ENCODE results near the gene ASS1.

The ASS1 gene

DNA sequence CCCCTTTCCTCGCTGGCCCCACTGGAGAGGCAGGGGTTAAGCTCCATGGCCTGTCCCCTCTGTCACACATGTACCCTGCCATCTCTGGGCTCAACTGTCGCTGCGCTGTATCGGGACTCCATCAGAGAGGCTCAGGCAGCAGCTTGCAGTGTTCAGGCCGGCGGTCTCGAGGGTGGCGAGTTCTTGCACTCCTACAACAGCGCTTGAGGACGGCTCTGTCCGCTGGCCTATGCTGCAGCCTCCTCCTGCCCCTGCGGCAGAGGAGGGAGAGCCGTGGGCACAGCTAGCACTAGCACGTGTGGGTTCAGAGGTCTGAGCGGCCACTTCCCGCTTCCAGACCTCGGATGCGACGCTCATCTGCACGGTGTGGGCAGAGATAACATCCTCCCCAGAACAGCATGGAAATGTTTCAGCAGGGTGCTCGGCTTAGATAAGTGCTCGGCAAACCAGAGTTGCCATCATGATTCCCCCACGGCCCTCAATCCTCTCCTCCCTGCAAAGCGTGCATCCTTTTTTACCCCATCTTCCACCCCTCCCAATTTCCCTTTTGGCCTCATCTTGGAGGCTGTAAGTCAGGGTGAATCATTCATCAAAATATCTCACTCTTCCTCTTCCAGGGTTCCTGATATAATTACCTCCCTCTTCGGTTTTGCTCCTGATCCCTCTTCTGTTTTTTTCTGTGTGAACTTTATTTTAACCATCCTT, 92.7 kb downstream of the ASS1 start:
- no peak for DNase-seq

- DNase-seq = no peak
Measured at GRCh38 chr9:130539420-130540223, 94.9 kb downstream of the ASS1 start.

DNA sequence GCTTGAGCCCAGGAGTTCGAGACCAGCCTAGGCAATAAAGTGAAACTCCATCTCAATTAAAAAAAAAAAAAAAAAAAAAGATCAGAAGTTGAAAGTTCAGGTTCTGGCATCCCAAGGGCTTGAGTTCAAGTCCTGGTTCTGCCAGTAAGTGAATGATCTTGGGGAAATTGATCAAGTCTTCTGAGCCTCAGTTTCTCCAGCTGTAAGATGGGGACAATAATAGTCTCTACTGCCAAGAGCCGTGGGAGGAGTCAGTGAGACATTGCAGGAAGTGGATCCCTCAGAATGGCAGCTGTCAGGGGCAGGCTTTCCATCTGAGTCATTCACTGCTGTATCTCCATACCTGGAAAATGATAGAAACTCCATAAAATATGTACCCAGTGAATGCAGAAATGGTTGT, 96.8 kb downstream of the ASS1 start:
- no peak for DNase-seq

- no peak for DNase-seq
Measured at GRCh38 chr9:130542038-130542437, 97.3 kb downstream of the ASS1 start.

DNA sequence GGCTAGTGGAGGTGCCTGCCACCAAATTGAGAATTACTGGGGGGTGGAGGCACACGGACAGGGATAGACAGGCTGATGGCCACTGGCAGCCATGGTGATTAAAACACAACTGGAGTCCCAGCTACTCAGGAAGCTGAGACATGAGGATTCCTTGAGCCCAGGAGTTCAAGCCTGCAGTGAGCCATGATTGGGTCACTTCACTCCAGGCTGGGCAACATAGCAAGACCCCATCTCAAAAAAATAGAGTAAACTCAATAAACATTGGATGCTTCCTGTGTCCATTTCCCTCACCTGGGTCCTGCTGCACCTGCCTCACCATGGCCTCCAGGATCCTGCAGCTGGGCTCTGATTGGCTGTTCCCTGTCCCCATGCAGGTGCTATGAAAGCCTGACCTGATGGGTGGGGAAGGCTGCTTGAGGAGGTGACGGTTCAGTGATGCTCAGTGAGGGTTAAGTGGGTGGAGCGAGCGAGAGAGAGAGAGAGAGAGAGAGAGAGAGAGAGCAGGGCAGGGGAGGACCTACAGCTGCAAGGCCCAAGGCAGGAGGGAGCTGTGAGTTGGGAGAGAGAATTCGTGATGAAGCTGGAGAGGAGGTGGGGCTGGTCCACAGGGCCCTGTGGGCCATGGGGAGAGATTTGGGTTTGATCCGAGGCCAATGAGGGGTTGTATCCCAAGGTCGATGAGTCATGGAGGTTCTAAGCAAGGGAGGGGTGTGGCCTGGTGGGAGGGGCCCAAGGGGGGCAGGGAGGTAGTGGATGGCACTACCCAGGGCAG, 97.9 kb downstream of the ASS1 start:
- no peak for DNase-seq

- DNase-seq = no peak
Measured at GRCh38 chr9:130543368-130543767, 98.6 kb downstream of the ASS1 start.

- DNase-seq = no peak
Measured at GRCh38 chr9:130543859-130544258, 99.1 kb downstream of the ASS1 start.

DNA sequence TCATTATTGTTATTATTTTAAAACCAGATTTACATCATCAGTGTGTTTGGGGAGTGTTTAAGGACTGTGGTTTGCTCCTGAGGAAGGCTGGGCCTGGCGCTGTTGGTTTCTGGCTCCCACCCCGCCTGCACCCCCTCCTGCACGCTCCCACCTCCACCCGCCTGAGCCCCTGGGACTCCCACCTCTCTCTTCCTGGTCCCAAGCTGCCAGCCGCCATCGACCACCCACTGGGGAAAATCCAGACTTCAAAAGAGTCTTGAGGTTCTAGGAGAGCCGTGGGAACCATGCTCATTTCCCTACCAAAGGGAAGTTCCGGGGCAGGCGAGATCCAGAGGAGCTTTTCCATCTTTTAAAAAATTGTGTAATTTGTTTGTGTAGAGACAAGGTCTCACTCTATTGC, 99.6 kb downstream of the ASS1 start:
- DNase-seq = no peak

- no peak for DNase-seq
Measured at GRCh38 chr9:130548103-130548502, 103.3 kb downstream of the ASS1 start.

GRCh38 chr9:130549093-130549735, 104.5 kb downstream of the ASS1 start:
- no peak for DNase-seq

Measured in CD4-positive, alpha-beta T cell treated with Interleukin-4 for 1 hour (primary cell).